Gastroesophageal sphincter (tissue), 4 donors: ENCODE results near the gene IZUMO1. TPM values are rescaled to one million over a fixed set of nuclear protein-coding genes. Genes with fewer than 3 reads are reported as not detected.
A peak's percentile ranks its signal among the peaks of the same experiment; 100 is the strongest.

Source experiments
- ATAC-seq: fragments of 150-250 bp; one replicate; pipeline ENCODE4 v1.9.1; 2016; ENCODE audit warnings: mild to moderate bottlenecking, moderate library complexity
- H3K27ac ChIP-seq, 4 donors: fragments of 200-600 bp; sonication (generic) in 3 of 4; 1 replicate in 3 of 4; 2 replicates in 1 of 4; pipeline ENCODE4 v1.5.1; 2016 to 2019
- H3K27me3 ChIP-seq: fragments of 200-600 bp; sonication (generic); one replicate; pipeline ENCODE4 v1.5.1; 2019
- H3K36me3 ChIP-seq, 2 donors: fragments of 200-600 bp; sonication (generic); one replicate each; pipeline ENCODE4 v1.5.1; 2019; ENCODE audit warnings: control low read depth in 1 of 2
- H3K4me1 ChIP-seq, 3 donors: fragments of 200-600 bp; sonication (generic); 1 replicate in 2 of 3; 2 replicates in 1 of 3; pipeline ENCODE4 v1.5.1; 2016 to 2019; ENCODE audit warnings: control low read depth in 2 of 3
- H3K4me3 ChIP-seq, 2 donors: fragments of 200-600 bp; sonication (generic); one replicate each; pipeline ENCODE4 v1.5.1; 2019; ENCODE audit warnings: mild to moderate bottlenecking in 1 of 2, moderate library complexity in 1 of 2
- H3K9me3 ChIP-seq, 3 donors: fragments of 200-600 bp; sonication (generic); one replicate each; pipeline ENCODE4 v1.5.1; 2017 to 2019; ENCODE audit warnings: control low read depth in 2 of 3
- EP300 ChIP-seq: sonication (generic); formaldehyde crosslinking; IDR thresholded peaks from one replicate; pipeline ENCODE4 v1.6.1; 2017; ENCODE audit warnings: antibody characterized with exemption, mild to moderate bottlenecking
- POLR2A ChIP-seq, 2 donors: fragments of 450-650 bp; IDR thresholded peaks; one replicate each; pipeline ENCODE4 v1.6.1; 2017; ENCODE audit warnings: antibody characterized with exemption in 2 of 2, mild to moderate bottlenecking in 2 of 2, moderate library complexity in 1 of 2
- POLR2AphosphoS5 ChIP-seq: sonication (generic); formaldehyde crosslinking; IDR thresholded peaks from one replicate; pipeline ENCODE4 v1.6.1; 2017; ENCODE audit warnings: antibody characterized with exemption
- WGBS, 2 donors: methylation state at CpG; one replicate each; pipeline ENCODE4 v1.1.5; 2018; ENCODE audit warnings: low coverage in 1 of 2; 5-methylcytosine and 5-hydroxymethylcytosine counted together
- total RNA-seq, 4 donors: library from RNA; depleted of rRNA; stranded (reverse); fragments of >200 nt; gene quantifications; one replicate each; pipeline ENCODE4 v1.1.0, GENCODE V29; 2016
- TF ChIP-seq, protein P1 (sequence below), 4 experiments: fragments of 200-600 bp in 2 of 4; fragments of 450-650 bp in 2 of 4; sonication (generic) in 1 of 4; IDR thresholded peaks; one replicate each; pipeline ENCODE4 v1.5.1; 2017 to 2019; ENCODE audit warnings: antibody characterized with exemption in 4 of 4, mild to moderate bottlenecking in 2 of 4, moderate library complexity in 2 of 4

Gene IZUMO1
- total RNA-seq, 4 donors from 2014 or later: 0.27 TPM; not detected in 3

DNA sequence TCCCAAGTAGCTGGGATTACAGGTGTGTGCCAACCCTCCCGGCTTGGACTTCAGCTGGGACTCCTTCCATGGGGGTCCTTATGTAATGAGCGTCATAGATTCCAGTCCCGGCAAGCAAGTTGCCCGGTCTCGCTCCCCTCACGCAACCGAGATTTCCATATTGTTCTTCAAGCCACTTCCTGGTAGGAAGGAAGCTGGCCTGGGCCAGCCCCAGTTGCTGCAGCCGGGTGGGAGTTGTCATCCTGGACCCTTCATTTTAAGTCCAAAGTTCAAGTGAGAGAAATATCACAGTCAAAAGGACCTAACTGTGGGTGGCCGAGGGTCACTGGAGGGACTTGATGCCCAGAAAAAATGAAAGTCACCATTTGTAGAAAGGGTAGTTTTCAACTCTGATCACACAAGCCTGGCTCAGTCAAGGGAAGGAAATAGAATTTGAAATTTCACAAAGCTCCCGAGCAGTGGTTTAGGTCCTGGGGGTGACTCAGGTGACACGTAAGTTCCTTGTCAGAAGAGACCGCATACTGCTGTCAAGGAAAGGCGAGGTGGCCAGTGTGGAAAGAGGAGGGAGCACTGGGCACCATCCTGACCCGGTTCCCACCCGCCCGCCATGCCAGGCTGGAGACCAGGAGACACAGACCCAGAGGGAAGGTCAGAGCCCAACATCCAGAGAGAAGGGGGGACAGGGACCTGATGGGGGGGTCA lies 13.9 kb upstream of the IZUMO1 start:
- Histone ChIP-seq H3K4me1 (no peaks in the 10 kb centered on the region), H3K27me3 (peaks cover 21% of the 10 kb centered on the region), H3K36me3 (no peaks in the 10 kb centered on the region), H3K4me3 (no peak overlapping the region), H3K27ac (peak overlapping the region in 3 of 4 donors; percentile 12 to 44 (median 40)), H3K9me3 (no peaks in the 10 kb centered on the region)
- TF ChIP-seq EP300 (no peak), POLR2A (IDR thresholded peaks at IDR 0.05) (no peak), POLR2AphosphoS5 (no peak)
- TF ChIP-seq, protein P1, sequence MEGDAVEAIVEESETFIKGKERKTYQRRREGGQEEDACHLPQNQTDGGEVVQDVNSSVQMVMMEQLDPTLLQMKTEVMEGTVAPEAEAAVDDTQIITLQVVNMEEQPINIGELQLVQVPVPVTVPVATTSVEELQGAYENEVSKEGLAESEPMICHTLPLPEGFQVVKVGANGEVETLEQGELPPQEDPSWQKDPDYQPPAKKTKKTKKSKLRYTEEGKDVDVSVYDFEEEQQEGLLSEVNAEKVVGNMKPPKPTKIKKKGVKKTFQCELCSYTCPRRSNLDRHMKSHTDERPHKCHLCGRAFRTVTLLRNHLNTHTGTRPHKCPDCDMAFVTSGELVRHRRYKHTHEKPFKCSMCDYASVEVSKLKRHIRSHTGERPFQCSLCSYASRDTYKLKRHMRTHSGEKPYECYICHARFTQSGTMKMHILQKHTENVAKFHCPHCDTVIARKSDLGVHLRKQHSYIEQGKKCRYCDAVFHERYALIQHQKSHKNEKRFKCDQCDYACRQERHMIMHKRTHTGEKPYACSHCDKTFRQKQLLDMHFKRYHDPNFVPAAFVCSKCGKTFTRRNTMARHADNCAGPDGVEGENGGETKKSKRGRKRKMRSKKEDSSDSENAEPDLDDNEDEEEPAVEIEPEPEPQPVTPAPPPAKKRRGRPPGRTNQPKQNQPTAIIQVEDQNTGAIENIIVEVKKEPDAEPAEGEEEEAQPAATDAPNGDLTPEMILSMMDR (IDR thresholded peaks at IDR 0.05): no peak
- 27% methylated on average over 10 of the region's 16 CpGs; no CpG with 5 or more reads in 1 of the 2 donors for WGBS, 2 donors
- no peak for ATAC-seq

DNA sequence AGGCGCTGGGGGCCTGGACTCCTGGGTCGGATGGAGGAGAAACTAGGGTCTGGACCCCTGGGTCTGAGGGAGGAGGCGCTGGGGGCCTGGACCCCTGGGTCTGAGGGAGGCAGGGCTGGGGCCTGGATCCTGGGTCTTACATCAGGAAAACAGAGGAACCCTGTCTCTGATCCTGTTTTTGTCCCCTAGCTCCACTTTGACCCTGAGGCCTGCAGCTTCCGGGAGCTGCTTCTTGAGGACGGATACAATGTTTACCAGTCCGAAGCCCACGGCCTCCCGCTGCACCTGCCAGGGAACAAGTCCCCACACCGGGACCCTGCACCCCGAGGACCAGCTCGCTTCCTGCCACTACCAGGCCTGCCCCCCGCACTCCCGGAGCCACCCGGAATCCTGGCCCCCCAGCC lies 11.0 kb upstream of the IZUMO1 start:
- peaks cover 0 to 9% (median 4%) of the 10 kb centered on the region in 3 donors for H3K4me1 ChIP-seq
- TF ChIP-seq, protein P1 (IDR thresholded peaks at IDR 0.05): no peak
- TF ChIP-seq POLR2A (IDR thresholded peaks at IDR 0.05) (no peak), POLR2AphosphoS5 (no peak), EP300 (no peak)
- H3K27ac ChIP-seq: no peak overlapping the region
- H3K9me3 ChIP-seq: no peaks in the 10 kb centered on the region
- H3K36me3 ChIP-seq: no peaks in the 10 kb centered on the region
- ATAC-seq: no peak
- H3K4me3 ChIP-seq: no peak overlapping the region
- H3K27me3 ChIP-seq: peaks cover 25% of the 10 kb centered on the region
- no CpG with 5 or more reads among the region's 14 CpGs for WGBS, 2 donors

DNA sequence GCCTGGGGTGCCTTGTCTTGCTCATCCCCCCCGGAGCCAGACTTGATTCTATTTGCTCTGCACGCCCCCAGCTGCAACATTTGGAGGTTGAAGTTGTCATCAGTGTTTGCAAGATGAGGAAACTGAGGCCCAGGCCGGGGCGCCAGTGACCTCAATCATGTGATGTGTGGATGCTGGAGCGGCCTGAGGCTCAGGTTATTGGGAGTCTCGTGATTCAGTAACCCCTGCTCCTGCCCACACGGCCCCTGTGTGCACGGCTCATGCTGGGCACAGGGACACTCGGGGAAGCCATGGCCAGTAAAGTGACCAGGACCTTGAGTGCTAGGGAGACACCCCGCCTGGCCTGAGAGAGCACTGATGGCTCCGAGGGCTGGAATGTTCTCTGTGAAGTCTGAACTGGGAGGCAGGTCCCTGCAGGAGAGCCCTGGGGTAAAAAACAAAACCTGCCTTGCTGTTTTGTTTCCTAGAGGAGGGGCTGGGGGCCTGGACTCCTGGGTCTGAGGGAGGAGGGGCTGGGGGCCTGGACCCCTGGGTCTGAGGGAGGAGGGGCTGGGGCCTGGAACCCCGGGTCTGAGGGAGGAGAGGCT lies 10.5 kb upstream of the IZUMO1 start:
- Histone ChIP-seq H3K4me3 (no peak overlapping the region), H3K4me1 (peaks cover 0 to 14% (median 8%) of the 10 kb centered on the region in 3 donors), H3K36me3 (no peaks in the 10 kb centered on the region), H3K9me3 (no peaks in the 10 kb centered on the region), H3K27ac (no peak overlapping the region), H3K27me3 (peaks cover 26% of the 10 kb centered on the region)
- TF ChIP-seq, protein P1 (IDR thresholded peaks at IDR 0.05): no peak
- WGBS, 2 donors: no CpG with 5 or more reads among the region's 12 CpGs
- no peak for ATAC-seq

DNA sequence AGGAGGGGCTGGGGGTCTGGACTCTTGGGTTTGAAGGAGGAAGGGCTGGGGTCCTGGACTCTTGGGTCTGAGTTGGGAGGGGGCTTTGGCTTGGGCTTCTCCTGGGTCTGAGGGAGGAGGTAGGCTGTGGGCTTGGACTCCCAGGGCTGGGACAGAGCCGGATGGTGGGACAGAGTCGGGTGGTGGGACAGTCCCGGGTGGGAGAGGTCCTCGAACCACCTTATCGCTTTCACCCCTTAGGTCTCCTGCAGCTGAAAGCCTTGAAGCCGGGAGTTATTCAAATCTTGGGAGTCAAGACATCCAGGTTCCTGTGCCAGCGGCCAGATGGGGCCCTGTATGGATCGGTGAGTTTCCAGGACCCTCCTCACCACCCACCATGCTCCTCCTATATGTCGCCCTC lies 10.0 kb upstream of the IZUMO1 start:
- Histone ChIP-seq H3K27ac (no peak overlapping the region), H3K4me1 (peaks cover 0 to 19% (median 10%) of the 10 kb centered on the region in 3 donors), H3K9me3 (no peaks in the 10 kb centered on the region), H3K27me3 (peaks cover 31% of the 10 kb centered on the region), H3K4me3 (no peak overlapping the region), H3K36me3 (no peaks in the 10 kb centered on the region)
- TF ChIP-seq POLR2A (IDR thresholded peaks at IDR 0.05) (no peak), POLR2AphosphoS5 (no peak), EP300 (no peak)
- TF ChIP-seq, protein P1 (IDR thresholded peaks at IDR 0.05): no peak
- WGBS, 2 donors: 40 to 96% methylated on average over 1 to 5 of the region's 9 CpGs
- ATAC-seq: no peak

DNA sequence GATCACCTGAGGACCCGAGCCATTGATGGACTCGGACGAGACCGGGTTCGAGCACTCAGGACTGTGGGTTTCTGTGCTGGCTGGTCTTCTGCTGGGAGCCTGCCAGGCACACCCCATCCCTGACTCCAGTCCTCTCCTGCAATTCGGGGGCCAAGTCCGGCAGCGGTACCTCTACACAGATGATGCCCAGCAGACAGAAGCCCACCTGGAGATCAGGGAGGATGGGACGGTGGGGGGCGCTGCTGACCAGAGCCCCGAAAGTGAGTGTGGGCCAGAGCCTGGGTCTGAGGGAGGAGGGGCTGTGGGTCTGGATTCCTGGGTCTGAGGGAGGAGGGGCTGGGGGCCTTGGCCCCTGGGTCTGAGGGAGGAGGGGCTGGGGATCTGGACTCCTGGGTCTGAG lies 9.5 kb upstream of the IZUMO1 start:
- Histone ChIP-seq H3K9me3 (no peaks in the 10 kb centered on the region), H3K27me3 (peaks cover 36% of the 10 kb centered on the region), H3K36me3 (no peaks in the 10 kb centered on the region), H3K27ac (no peak overlapping the region), H3K4me3 (no peak overlapping the region), H3K4me1 (peaks cover 0 to 22% (median 10%) of the 10 kb centered on the region in 3 donors)
- ATAC-seq: no peak
- no peak for TF ChIP-seq POLR2A (IDR thresholded peaks at IDR 0.05)
- TF ChIP-seq POLR2AphosphoS5: no peak
- no peak for TF ChIP-seq EP300
- WGBS, 2 donors: no CpG with 5 or more reads among the region's 11 CpGs
